Measurements from ENCODE around the gene ATP1B2.

The ATP1B2 gene

GRCh38 chr17:7684851-7685532 is 34.3 kb downstream of the ATP1B2 start:
- DNase-seq: no peak

GRCh38 chr17:7685533-7686221 is 35.0 kb downstream of the ATP1B2 start:
- DNase-seq: peak in 54 of 56 donors; percentile 47 to 95 (median 88)

GRCh38 chr17:7686222-7687071 is 35.7 kb downstream of the ATP1B2 start:
- DNase-seq: peak in 52 of 56 donors; percentile 61 to 94 (median 84)

GRCh38 chr17:7687072-7687907 is 36.6 kb downstream of the ATP1B2 start, which contains the start of gene TP53:
Gene TP53, minus strand, starts transcription at chr17:7687490. Its CDS starts 10,896 bp downstream, at chr17:7676594.
- peak; percentile 27 to 94 (median 83) for DNase-seq

DNA sequence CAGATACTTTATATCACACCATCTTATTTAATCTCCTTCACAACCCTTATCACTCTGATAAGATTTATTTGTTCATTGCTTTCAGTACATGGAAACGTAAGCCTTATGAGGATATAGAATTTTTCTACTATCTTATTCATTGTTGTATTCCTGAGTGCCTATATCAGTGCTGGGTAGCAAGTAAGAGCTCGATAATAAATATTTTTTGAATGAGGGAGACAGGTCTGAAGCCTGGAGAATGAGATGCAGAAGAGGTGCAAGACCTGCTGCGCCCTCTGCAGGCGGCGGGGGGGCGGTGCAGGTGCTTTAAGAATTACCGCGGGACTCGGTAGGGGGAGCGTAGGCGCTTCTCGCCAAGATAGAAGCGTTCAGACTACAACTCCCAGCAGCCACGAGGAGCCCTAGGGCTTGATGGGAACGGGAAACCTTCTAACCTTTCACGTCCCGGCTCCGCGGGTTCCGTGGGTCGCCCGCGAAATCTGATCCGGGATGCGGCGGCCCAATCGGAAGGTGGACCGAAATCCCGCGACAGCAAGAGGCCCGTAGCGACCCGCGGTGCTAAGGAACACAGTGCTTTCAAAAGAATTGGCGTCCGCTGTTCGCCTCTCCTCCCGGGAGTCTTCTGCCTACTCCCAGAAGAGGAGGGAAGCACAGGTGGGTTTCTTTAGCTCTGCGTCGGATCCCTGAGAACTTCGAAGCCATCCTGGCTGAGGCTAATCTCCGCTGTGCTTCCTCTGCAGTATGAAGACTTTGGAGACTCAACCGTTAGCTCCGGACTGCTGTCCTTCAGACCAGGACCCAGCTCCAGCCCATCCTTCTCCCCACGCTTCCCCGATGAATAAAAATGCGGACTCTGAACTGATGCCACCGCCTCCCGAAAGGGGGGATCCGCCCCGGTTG is 37.4 kb downstream of the ATP1B2 start, which contains the start of gene WRAP53:
WRAP53 (plus strand) TSS at position 570 of the 900 bp plus-strand sequence; CDS start at position 742, 172 bp downstream.
- peak; percentile 72 to 99 (median 96) for DNase-seq

DNA sequence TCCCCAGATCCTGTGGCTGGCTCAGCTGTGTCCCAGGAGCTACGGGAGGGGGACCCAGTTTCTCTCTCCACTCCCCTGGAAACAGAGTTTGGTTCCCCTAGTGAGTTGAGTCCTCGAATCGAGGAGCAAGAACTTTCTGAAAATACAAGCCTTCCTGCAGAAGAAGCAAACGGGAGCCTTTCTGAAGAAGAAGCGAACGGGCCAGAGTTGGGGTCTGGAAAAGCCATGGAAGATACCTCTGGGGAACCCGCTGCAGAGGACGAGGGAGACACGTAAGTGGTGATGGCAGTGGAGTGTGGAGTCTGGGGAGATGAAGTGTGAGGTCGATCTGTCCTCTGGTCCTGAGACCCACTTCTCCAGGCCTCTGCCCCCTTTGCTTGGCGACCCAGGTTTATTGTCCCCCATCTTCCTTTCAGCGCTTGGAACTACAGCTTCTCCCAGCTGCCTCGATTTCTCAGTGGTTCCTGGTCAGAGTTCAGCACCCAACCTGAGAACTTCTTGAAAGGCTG is 38.1 kb downstream of the ATP1B2 start:
- DNase-seq: no peak

GRCh38 chr17:7695586-7695985 is 44.9 kb downstream of the ATP1B2 start:
- no peak for DNase-seq

DNA sequence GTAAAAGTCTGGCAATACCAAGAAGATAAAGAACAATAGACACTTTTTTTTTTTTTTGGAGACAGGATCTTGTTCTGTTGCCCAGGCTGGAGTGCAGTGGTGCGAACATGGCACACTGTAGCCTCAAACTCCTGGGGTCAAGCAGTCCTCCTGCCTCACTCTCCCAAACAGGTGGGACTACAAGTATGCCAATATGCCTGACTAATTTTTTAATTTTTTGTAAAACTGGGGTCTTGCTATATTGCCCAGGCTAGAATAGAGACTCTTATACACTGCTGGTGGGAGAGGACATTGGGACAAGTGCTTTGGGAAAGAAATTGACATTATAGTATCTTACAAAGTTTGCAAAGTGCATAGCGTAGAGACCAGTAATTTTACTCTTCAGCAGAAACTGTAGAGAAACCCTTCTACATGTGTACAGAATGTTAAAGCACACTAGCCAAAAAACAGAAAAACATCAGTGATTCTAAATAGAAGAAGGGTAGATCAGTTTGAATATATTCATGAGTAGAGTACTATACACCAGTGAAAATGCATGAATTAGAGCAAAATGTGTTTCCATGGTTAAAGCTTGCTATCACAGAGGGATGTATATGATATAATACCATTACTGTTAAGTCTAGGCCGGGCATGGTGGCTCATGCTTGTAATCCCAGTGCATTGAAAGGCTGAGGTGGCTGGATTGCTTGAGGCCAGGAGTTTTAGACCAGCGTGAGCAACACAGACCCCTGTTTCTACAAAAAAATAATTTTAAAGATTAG is 47.3 kb downstream of the ATP1B2 start:
- DNase-seq: no peak

DNA sequence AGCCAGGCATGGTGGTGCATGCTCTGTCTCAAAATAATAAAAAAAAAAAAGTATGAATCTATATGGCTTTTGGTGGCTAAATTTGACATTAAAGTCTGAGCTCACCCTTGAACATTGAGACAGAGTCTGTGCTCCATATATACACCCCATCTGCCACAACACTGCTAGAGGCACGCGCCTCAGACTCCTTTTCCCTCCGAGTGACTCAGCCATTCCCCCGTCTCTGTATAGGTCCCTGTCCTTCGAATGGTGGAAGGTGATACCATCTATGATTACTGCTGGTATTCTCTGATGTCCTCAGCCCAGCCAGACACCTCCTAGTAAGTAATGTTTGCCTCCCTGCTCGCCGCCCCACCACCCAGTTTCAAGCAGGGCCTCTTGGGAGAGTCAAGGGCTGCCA is 49.8 kb downstream of the ATP1B2 start:
- DNase-seq: no peak

- DNase-seq: no peak
These were observed 51.0 kb downstream of the ATP1B2 start for GRCh38 chr17:7701681-7702080.

GRCh38 chr17:7702776-7703175 is 52.0 kb downstream of the ATP1B2 start:
- no peak for DNase-seq

DNA sequence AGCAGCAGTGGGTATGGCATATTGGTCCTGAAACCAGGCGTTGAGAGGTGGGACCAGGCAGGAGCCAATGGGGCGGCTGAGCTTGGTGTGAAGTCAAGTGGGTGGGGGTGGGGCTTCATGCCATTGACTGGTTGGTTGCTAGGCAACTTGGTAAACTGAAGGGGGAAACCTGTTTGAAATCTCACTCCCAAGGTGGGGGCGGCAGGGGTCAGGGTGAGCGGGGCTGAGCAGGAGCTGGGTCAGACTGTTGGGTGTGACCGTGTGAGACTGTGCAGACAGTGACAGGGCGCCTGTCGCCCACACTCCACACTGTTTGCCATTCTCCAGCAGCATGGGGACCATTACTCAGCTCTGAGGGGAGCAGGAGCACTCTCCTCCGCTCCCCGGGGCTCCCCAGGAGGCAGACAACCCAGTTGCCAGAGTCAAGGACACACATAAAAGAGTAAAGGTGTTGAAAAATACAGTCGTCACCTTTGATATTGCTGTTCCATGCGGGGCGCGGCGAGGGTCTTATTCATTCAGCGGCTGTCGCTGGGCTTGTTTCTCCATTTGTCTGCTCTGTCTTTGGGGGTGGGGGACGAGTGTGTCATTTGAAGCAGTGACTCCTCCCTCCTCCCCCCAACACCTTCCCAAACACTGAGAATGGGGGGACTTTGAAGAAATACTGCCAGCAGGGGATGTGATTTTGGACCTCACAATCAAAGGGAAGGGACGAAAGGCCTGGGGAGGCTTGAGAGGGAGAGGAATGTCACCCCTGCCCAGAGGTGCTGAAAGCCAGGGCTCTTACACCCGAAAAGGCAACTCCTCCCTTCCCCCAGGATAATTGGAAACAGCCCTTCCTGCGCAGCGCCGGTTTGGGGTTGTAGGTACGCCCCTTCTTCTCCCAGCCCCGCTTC is 53.1 kb downstream of the ATP1B2 start:
- DNase-seq: peak in 41 of 56 donors; percentile 8 to 87 (median 59)

- DNase-seq: peak in 32 of 56 donors; percentile 19 to 77 (median 48)
These were observed 54.0 kb downstream of the ATP1B2 start, which contains the start of gene EFNB3 for GRCh38 chr17:7704601-7705268. Gene EFNB3, plus strand, starts transcription at chr17:7705202. Its CDS starts 397 bp downstream, at chr17:7705599.

GRCh38 chr17:7705269-7706255 is 54.8 kb downstream of the ATP1B2 start:
- DNase-seq: peak in 3 of 56 donors; percentile 21 to 55 (median 27)

- no peak for DNase-seq
These were observed 56.1 kb downstream of the ATP1B2 start for GRCh38 chr17:7706631-7707354.

Data from nucleus accumbens (tissue), 56 donors.